IPS DF 19.7 (cell line): Measurements from ENCODE around the gene ADAMTS8.

Experiments used
- DNase-seq: peaks from one replicate; pipeline ENCODE4 v3.0.0-alpha.2; 2013; ENCODE audit warnings: low read depth, low spot score

The ADAMTS8 gene

GRCh38 chr11:130396965-130397364, 31.4 kb downstream of the ADAMTS8 start:
- no peak for DNase-seq

GRCh38 chr11:130394615-130395014, 33.8 kb downstream of the ADAMTS8 start:
- DNase-seq: no peak

GRCh38 chr11:130391711-130392110, 36.7 kb downstream of the ADAMTS8 start:
- no peak for DNase-seq

- no peak for DNase-seq
Observed at GRCh38 chr11:130390071-130390758, 38.2 kb downstream of the ADAMTS8 start.

GRCh38 chr11:130389335-130389935, 39.0 kb downstream of the ADAMTS8 start:
- no peak for DNase-seq

GRCh38 chr11:130388607-130389205, 39.7 kb downstream of the ADAMTS8 start:
- no peak for DNase-seq

- no peak for DNase-seq
Observed at GRCh38 chr11:130386056-130386455, 42.4 kb downstream of the ADAMTS8 start.

GRCh38 chr11:130383344-130384211, 44.8 kb downstream of the ADAMTS8 start:
- DNase-seq: peak; percentile 87

- no peak for DNase-seq
Observed at GRCh38 chr11:130381317-130381716, 47.1 kb downstream of the ADAMTS8 start.

GRCh38 chr11:130380778-130381177, 47.6 kb downstream of the ADAMTS8 start:
- DNase-seq: no peak

- no peak for DNase-seq
Observed at GRCh38 chr11:130379276-130379675, 49.1 kb downstream of the ADAMTS8 start.

GRCh38 chr11:130370845-130371590, 57.4 kb downstream of the ADAMTS8 start:
- DNase-seq: no peak

- no peak for DNase-seq
Observed at GRCh38 chr11:130369713-130370112, 58.7 kb downstream of the ADAMTS8 start.

GRCh38 chr11:130369141-130369691, 59.2 kb downstream of the ADAMTS8 start:
- no peak for DNase-seq

GRCh38 chr11:130359419-130359818, 69.0 kb downstream of the ADAMTS8 start:
- DNase-seq: no peak

- DNase-seq: no peak
Observed at GRCh38 chr11:130358398-130358797, 70.0 kb downstream of the ADAMTS8 start.
